HL-60/S4 (cell line): Measurements from ENCODE around the gene ABCG2.

Source experiments
- in situ Hi-C: fragments of 300-500 bp; cut with MboI; formaldehyde crosslinking; loops from 2 replicates; pipeline ENCODE4 v1.14.3; 2022; ENCODE audit warnings: low sequenced_read_pairs

The ABCG2 gene

DNA sequence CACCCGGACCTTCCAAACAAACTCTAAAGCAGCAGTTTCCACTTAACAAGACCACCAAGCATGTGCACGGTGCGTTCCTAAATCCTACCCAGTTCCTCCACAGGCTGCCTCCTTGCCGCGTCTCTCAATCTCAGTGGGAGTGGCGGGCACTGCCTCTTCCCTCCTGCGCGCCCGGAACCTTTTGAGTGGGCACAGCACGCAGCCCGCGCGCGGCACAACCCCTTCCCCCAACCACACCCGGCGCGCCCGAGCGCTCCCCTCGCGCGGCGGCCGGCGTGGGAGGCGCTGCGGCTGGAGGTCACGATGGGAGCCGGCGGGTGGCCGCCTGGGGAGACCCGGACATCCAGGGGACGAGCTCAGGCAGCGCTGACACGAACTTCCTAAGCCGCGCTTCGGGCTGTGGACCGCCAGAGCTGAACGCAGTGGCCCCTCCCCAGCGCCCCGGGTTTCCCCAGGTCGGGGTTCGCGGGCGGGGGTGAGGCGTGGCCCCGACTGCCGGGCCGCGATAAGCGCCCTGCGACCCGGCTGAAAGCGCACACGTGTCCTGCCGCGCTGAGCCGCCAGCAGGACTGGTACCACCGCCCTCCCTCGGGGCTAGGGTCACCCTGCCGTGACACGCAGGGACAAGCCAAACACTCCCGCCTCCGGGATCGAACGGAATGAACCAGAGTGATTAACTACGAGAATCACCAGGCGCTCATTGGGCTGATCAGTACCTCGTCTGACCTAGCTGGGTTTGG lies at the start of gene ABCG2:
ABCG2 (minus strand) TSS at position 151 of the 740 bp plus-strand sequence. CDS start 18,644 bp downstream, outside the sequence.
- in situ Hi-C loops = no loop called here

- in situ Hi-C loops = loop anchor here (25.0 kb wide), 3 partner anchors 346 to 696 kb away; no protein-coding TSS in a partner anchor
These were observed 49.7 kb upstream of the ABCG2 start for GRCh38 chr4:88208156-88208555.

GRCh38 chr4:88207171-88207570 lies 48.7 kb upstream of the ABCG2 start:
- in situ Hi-C loops = loop anchor here (25.0 kb wide), 3 partner anchors 345 to 695 kb away; no protein-coding TSS in a partner anchor

GRCh38 chr4:88204882-88205281 lies 46.4 kb upstream of the ABCG2 start:
- in situ Hi-C loops = loop anchor here (25.0 kb wide), 3 partner anchors 343 to 693 kb away; no protein-coding TSS in a partner anchor

DNA sequence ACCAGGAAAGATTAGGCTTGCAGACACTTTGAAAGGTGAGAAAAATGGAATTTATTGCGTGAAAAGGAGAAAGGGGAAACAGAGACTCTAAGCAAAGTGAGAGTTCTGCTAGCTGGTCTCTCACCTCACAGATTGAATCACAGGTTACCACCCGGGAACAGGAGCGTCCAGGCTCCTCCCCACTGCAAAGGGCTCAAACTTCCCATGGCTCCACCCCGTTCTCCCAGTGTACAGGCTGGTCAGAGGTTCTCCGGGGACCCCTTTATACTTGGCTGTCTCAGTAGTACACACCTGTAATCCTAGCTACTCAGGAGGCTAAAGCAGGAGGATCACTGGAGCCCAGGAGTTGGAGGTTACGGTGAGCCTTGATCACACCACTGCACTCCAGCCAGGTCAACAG lies 44.0 kb upstream of the ABCG2 start:
- in situ Hi-C loops = loop anchor here (25.0 kb wide), 3 partner anchors 340 to 690 kb away; no protein-coding TSS in a partner anchor

DNA sequence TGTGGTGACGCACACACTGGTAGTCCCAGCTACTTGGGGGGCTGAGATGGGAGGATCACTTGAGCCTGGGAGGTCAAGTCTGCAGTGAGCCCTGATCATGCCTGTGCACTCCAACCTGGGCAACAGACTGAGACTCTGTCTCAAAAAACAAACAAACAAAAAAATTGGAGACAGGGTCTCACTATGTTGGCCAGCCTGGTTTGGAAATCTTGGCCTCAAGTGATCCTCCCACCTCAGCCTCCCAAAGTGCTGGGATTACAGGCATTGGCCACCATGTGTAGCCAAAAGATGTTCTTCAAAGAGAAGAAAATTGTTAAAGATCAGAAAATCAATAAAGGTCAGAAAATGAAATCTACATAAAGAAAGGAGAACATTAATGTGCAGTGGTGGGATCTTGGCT lies 41.7 kb upstream of the ABCG2 start:
- in situ Hi-C loops = loop anchor here (25.0 kb wide), 3 partner anchors 338 to 688 kb away; no protein-coding TSS in a partner anchor

DNA sequence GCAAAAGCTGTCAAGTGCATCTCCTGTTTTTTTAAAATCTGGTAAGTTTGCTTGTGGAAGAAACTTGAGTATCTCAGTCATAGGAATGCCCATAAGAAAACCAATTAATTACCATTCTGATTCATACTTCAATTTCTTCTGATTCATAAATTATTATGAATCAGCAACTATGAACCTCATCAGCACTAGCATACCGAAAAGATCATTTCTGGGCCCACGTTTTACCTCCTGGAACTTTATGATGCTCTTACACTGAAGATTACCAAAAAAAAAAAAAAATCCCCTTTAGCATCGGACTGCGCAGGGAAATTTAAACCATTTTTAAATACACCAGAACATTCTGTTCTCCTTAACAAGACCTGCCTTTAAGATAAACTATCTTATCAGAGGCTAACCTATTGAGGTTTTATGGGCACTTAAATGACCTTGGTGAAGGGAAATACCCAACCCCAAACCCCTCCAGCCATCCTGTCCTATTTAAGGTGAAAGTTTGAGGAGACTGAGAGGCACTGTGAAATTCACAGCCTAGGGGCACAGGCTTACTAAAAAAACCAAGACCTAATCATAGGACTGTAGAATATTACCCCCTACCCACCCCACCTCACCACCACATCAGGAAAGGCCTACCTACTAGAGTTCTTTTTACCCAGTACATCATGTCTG lies 38.2 kb upstream of the ABCG2 start:
- in situ Hi-C loops = no loop called here

DNA sequence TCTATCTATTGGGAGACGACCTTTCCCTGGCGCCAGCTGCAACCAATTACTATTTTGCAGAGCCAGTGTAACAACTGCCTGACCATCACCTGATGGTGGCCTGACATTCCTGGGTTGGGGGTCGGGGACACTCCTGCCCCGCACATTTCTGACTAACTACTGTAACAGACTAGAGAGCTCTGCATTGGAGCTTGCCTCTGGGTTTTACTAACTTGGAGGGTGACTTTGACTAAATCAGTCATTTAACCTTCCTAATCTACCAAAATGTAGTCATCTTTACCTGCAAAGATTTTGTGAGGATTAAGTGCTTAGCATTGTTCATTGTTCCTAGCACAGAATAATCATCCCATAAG lies 37.5 kb upstream of the ABCG2 start:
- in situ Hi-C loops = no loop called here

DNA sequence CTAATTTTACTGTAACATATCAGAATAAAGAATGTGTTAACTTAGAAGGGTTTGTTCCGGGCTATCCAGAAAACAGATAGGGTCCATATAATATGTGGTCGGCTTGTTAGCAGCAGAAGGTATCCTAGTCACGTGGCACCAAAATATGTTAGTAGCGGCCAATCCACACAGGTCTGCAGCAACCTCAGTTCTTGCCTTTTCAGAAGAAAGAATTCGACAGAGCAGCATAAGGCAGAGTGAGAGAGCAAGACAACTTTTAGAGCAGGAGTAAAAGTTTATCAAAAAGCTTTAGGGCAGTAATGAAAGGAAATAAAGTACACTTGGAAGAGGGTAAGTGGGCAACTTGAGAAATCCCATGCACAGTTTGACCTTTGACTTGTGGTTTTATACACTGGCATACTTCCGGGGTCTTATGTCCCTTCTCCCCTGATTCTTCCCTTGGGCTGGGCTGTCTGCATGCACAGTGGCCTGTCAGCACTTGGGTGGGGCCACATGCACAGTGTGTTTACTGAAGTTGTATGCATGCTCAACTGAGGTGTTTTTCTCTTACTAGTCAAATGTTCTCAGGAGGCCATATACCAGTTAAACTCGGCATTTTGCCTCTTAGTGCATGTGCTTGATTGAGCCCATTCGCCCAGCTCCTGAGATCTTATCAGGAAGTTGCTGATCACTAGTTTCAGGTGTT lies 37.0 kb upstream of the ABCG2 start:
- in situ Hi-C loops = no loop called here

GRCh38 chr4:88191404-88191803 lies 33.0 kb upstream of the ABCG2 start:
- in situ Hi-C loops = no loop called here

GRCh38 chr4:88189881-88190585 lies 31.6 kb upstream of the ABCG2 start:
- in situ Hi-C loops = no loop called here

GRCh38 chr4:88189418-88189738 lies 30.9 kb upstream of the ABCG2 start:
- in situ Hi-C loops = no loop called here

GRCh38 chr4:88188738-88189417 lies 30.4 kb upstream of the ABCG2 start:
- in situ Hi-C loops = no loop called here

DNA sequence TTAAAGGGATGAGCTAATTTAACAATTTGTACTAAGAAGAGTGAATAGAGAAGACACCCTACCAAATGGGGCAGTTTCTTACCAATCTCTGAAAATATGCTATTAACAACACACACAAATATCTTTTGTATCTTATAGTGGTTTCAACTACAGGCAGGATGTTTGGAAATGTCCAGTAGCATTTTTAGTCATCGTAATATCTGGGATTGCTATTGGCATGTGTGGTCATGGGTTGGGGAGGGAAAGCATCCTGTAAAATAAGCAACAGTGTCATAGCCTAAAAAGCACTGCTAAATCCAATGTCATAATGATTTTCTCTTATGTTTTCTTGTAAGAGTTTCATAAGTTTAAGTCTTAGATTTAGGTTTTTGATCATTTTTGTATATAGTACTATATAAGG lies 29.3 kb upstream of the ABCG2 start:
- in situ Hi-C loops = no loop called here

DNA sequence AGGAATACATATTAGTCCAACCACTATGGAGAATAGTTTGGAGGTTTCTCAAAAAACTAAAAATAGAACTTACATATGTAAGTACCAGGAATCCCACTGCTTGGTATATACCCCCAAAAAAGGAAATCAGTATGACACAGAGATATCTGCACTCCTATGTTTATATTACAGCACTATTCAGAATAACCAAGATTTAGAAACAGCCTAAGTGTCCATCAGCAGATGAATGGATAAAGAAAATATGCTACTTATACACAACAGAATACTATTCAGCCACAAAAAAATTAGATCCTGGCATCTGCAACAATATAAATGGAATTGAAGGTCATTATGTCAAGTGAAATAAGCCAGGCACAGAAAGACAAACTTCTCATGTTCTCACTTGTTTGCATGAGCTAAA lies 27.5 kb upstream of the ABCG2 start:
- in situ Hi-C loops = no loop called here

DNA sequence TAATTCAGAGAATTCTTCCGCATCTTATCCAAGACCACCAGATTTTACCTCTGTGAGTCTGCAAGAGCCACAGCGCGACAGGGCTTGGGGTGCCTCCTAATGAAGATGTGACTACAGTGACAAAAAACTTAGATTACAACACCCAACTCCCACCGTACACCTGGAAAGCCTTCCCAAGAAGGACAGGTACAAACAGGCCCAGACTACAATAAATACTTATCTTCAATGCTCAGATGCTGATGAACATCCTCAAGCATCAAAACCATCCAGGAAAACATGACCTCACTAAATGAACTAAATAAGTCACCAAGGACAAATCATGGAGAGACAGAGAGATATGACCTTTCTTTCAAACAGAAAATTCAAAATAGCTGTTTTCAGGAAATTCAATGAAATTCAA lies 20.8 kb upstream of the ABCG2 start:
- in situ Hi-C loops = no loop called here

GRCh38 chr4:88178626-88179231 lies 20.3 kb upstream of the ABCG2 start:
- in situ Hi-C loops = no loop called here

DNA sequence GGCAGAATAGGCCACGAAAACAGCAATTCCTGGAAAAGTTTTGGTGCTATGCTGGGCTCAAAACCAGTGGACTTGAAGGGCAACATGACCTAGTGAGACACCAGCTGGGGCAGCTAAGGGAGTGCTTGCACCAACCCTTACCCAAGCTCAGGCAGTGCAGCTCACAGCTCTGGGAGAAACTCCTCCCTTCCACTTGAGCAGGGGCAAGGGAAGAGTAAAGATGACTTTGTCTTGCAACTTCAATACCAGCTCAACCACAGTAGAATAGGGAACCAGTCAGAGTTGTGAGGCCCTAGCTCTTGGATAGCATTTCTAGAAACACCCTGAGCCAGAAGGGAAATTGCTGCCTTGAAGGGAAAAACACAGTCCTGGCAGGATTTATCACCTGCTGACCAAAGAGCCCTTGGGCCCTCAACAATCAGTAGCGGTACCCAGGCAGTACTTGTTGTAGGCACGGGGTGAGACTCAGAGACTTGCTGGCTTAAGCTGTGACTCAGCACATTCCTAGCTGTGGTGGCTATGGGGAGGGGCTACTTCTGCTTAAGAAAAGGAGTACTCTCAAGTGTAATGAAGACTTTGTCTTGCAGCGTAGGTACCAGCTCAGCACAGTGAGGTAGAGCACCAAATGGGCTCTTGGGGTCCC lies 19.7 kb upstream of the ABCG2 start:
- in situ Hi-C loops = no loop called here

DNA sequence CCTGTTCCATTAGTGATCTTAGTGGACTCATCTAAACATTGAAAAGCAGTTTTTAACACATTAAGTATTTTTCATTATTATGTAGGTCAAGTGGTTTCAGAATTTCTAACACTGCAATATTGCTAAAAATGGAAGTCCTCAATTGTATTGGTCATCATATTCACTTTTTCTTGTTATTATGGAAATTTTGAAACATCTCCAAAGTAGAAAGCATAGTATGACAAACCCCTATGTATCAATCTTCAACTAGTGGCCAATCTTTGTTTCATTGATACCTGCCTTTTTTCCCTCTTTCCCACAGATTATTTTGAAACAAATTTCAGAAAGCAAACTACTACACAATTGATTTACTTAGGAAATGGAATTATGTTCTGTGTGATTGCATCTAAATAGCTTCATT lies 14.5 kb upstream of the ABCG2 start:
- in situ Hi-C loops = no loop called here

GRCh38 chr4:88171206-88171605 lies 12.8 kb upstream of the ABCG2 start:
- in situ Hi-C loops = no loop called here
